GM12865 (cell line): Measurements from ENCODE around the gene CAST.

Experiments used
- DNase-seq: peaks from one replicate; pipeline ENCODE4 v3.0.0; 2010; ENCODE audit warnings: low read depth
- H3K4me3 ChIP-seq: 2 replicates; pipeline ENCODE4 v1.5.1; 2011; ENCODE audit warnings: mild to moderate bottlenecking, low read depth, low read length, control low read depth
- CTCF ChIP-seq: IDR thresholded peaks from 2 replicates; pipeline ENCODE4 v1.5.1; 2011; ENCODE audit warnings: low read length, control low read depth, low read depth, inconsistent platforms; ENCODE audit not compliant: insufficient read depth; ENCODE audit errors: missing control alignments

CAST gene

GRCh38 chr5:96751203-96752169 lies 89.3 kb downstream of the CAST start:
- no peak overlapping the region for H3K4me3 ChIP-seq
- TF ChIP-seq CTCF, result no peak
- no peak for DNase-seq

GRCh38 chr5:96752341-96753016 lies 90.3 kb downstream of the CAST start:
- no peak overlapping the region for H3K4me3 ChIP-seq
- peak; percentile 71 for DNase-seq
- TF ChIP-seq CTCF, result peak; percentile 48

GRCh38 chr5:96753017-96753397 lies 90.8 kb downstream of the CAST start:
- no peak for DNase-seq
- no peak overlapping the region for H3K4me3 ChIP-seq
- TF ChIP-seq CTCF, result no peak

GRCh38 chr5:96753848-96754247 lies 91.7 kb downstream of the CAST start:
- DNase-seq, result no peak
- no peak for TF ChIP-seq CTCF

GRCh38 chr5:96755851-96756250 lies 93.7 kb downstream of the CAST start:
- no peak for DNase-seq
- no peak overlapping the region for H3K4me3 ChIP-seq
- no peak for TF ChIP-seq CTCF

More at GRCh38 chr5:96753848-96754247, 91.7 kb downstream of the CAST start:
- no peak overlapping the region for H3K4me3 ChIP-seq

GRCh38 chr5:96756985-96757384 lies 94.8 kb downstream of the CAST start:
- no peak overlapping the region for H3K4me3 ChIP-seq
- no peak for DNase-seq
- TF ChIP-seq CTCF, result no peak
